Gastroesophageal sphincter (tissue), 3 donors: ENCODE data around the gene SORBS1.

ENCODE experiments used
- CTCF ChIP-seq, 4 experiments: fragments of 200-600 bp in 2 of 4; fragments of 450-650 bp in 2 of 4; sonication (generic) in 1 of 4; IDR thresholded peaks; one replicate each; pipeline ENCODE4 v1.5.1; 2017 to 2019; ENCODE audit warnings: antibody characterized with exemption in 4 of 4, mild to moderate bottlenecking in 2 of 4, moderate library complexity in 2 of 4
- EP300 ChIP-seq: sonication (generic); formaldehyde crosslinking; IDR thresholded peaks from one replicate; pipeline ENCODE4 v1.6.1; 2017; ENCODE audit warnings: antibody characterized with exemption, mild to moderate bottlenecking
- POLR2AphosphoS5 ChIP-seq: sonication (generic); formaldehyde crosslinking; IDR thresholded peaks from one replicate; pipeline ENCODE4 v1.6.1; 2017; ENCODE audit warnings: antibody characterized with exemption

- TF ChIP-seq EP300 (no peak), CTCF (IDR thresholded peaks at IDR 0.05) (no peak), POLR2AphosphoS5 (no peak)
Observed at GRCh38 chr10:95602382-95602781, 41.2 kb upstream of the SORBS1 start.
